H1 (cell line): ENCODE data around the gene NOL3. TPM values are rescaled to one million over a fixed set of nuclear protein-coding genes. Genes with fewer than 3 reads are reported as not detected.

Experiments
- CTCF ChIA-PET: fragments of 300-600 bp; sonication (Branson Sonifier 250); formaldehyde crosslinking; loops from one replicate; lab custom pipeline; 2021; ENCODE audit not compliant: partially characterized antibody; lab: Charles Lee
- POLR2A ChIA-PET: fragments of 300-600 bp; sonication (Branson Sonifier 250); formaldehyde crosslinking; loops from one replicate; lab custom pipeline; 2021; ENCODE audit warnings: inconsistent platforms; ENCODE audit not compliant: partially characterized antibody; lab: Charles Lee
- DNase-seq, 2 experiments: peaks; one replicate each; pipeline versions ENCODE4 v3.0.0 to v3.0.0-alpha.2; 2010 to 2022; ENCODE audit warnings: low spot score in 2 of 2, low read depth in 1 of 2, mixed read lengths in 1 of 2
- FAIRE-seq: peaks from 2 replicates; lab custom pipeline; 2011; peaks lifted over from hg19 to GRCh38; lab: Jason Lieb, UNC
- H2AFZ ChIP-seq: 2 replicates; pipeline ENCODE4 v1.8.1; 2012; ENCODE audit warnings: low read length, inconsistent platforms
- H2AK5ac ChIP-seq: 2 replicates; pipeline ENCODE4 v1.6.1; 2013; ENCODE audit warnings: low read depth, low read length
- H2BK120ac ChIP-seq: replicated peaks from 2 replicates; pipeline ENCODE3; 2013; ENCODE audit warnings: low read depth, low read length, inconsistent platforms
- H2BK12ac ChIP-seq: 2 replicates; pipeline ENCODE4 v1.6.1; 2013; ENCODE audit warnings: low read depth, low read length
- H2BK15ac ChIP-seq: 2 replicates; pipeline ENCODE4 v1.6.1; 2013; ENCODE audit warnings: low read length
- H2BK20ac ChIP-seq: 2 replicates; pipeline ENCODE4 v1.6.1; 2013; ENCODE audit warnings: low read length
- H2BK5ac ChIP-seq: 2 replicates; pipeline ENCODE4 v1.6.1; 2013; ENCODE audit warnings: low read depth, low read length
- H3K14ac ChIP-seq: 2 replicates; pipeline ENCODE4 v1.6.1; 2013; ENCODE audit warnings: inconsistent platforms; ENCODE audit not compliant: insufficient read length
- H3K18ac ChIP-seq: 2 replicates; pipeline ENCODE4 v1.6.1; 2013; ENCODE audit warnings: low read length; ENCODE audit errors: extremely low read depth
- H3K23ac ChIP-seq: 2 replicates; pipeline ENCODE4 v1.6.1; 2013; ENCODE audit warnings: inconsistent platforms; ENCODE audit not compliant: insufficient read length
- H3K23me2 ChIP-seq: 2 replicates; pipeline ENCODE4 v1.6.1; 2013; ENCODE audit warnings: low read depth, low read length
- H3K27ac ChIP-seq: 2 replicates; pipeline ENCODE4 v1.6.1; 2011; ENCODE audit warnings: low read depth, low read length, inconsistent platforms
- H3K27me3 ChIP-seq, 4 experiments: replicated peaks in 1 of 4; 1 replicate in 1 of 4; 2 replicates in 3 of 4; pipeline versions ENCODE4 v1.6.1 to v1.8.1; 2011 to 2013; ENCODE audit warnings: low read length in 3 of 4, mild to moderate bottlenecking in 3 of 4, inconsistent platforms in 2 of 4, mixed read lengths in 2 of 4, moderate library complexity in 1 of 4; ENCODE audit not compliant: control insufficient read depth in 3 of 4, insufficient read depth in 3 of 4; ENCODE audit errors: extremely low read depth in 1 of 4
- H3K36me3 ChIP-seq, 4 experiments: 2 replicates each; pipeline versions ENCODE4 v1.6.1 to v1.8.1; 2011 to 2013; ENCODE audit warnings: mild to moderate bottlenecking in 4 of 4, low read length in 3 of 4, moderate library complexity in 2 of 4, control low read depth in 1 of 4, inconsistent platforms in 1 of 4; ENCODE audit not compliant: insufficient read depth in 4 of 4, control insufficient read depth in 2 of 4
- H3K4ac ChIP-seq: replicated peaks from 2 replicates; pipeline ENCODE3; 2013; ENCODE audit warnings: low read length, low read depth, mixed read lengths, inconsistent platforms; ENCODE audit not compliant: insufficient read length
- H3K4me1 ChIP-seq, 4 experiments: replicated peaks in 1 of 4; 1 replicate in 1 of 4; 2 replicates in 3 of 4; pipeline versions ENCODE4 v1.6.1 to v1.8.1; 2011 to 2013; ENCODE audit warnings: low read length in 3 of 4, inconsistent platforms in 2 of 4, mixed read lengths in 1 of 4; ENCODE audit not compliant: insufficient read depth in 4 of 4, control insufficient read depth in 3 of 4
- H3K4me2 ChIP-seq, 2 experiments: 2 replicates each; pipeline versions ENCODE4 v1.6.1 to v1.8.1; 2011 to 2013; ENCODE audit warnings: low read depth in 2 of 2, low read length in 2 of 2, control low read depth in 1 of 2, inconsistent platforms in 1 of 2, mild to moderate bottlenecking in 1 of 2; ENCODE audit not compliant: insufficient read depth in 1 of 2
- H3K4me3 ChIP-seq, 4 experiments: fragments of 200-600, 300-600 bp in 1 of 4; sonication (generic), shearing (Covaris generic), sonication (Bioruptor Twin) in 1 of 4; 2 replicates each; pipeline versions ENCODE4 v1.5.1 to v1.8.1; 2011 to 2016; ENCODE audit warnings: low read length in 4 of 4, low read depth in 3 of 4, control low read depth in 2 of 4, inconsistent platforms in 2 of 4, mild to moderate bottlenecking in 2 of 4, mixed read lengths in 1 of 4, moderate library complexity in 1 of 4; ENCODE audit not compliant: insufficient read depth in 2 of 4; ENCODE audit errors: extremely low read depth in 1 of 4
- H3K56ac ChIP-seq: replicated peaks from 2 replicates; pipeline ENCODE3; 2013; ENCODE audit warnings: low read depth, mild to moderate bottlenecking, mixed read lengths, low read length, inconsistent platforms; ENCODE audit not compliant: insufficient read length
- H3K79me1 ChIP-seq: 2 replicates; pipeline ENCODE4 v1.6.1; 2013; ENCODE audit warnings: low read depth, low read length, control low read depth
- H3K79me2 ChIP-seq, 2 experiments: 2 replicates each; pipeline versions ENCODE4 v1.6.1 to v1.8.1; 2012 to 2013; ENCODE audit warnings: low read length in 2 of 2, mild to moderate bottlenecking in 2 of 2, inconsistent platforms in 1 of 2; ENCODE audit not compliant: insufficient read depth in 2 of 2, control insufficient read depth in 1 of 2
- H3K9ac ChIP-seq, 4 experiments: replicated peaks in 1 of 4; 1 replicate in 1 of 4; 2 replicates in 3 of 4; pipeline versions ENCODE4 v1.6.1 to v1.8.1; 2011 to 2013; ENCODE audit warnings: low read depth in 3 of 4, low read length in 3 of 4, control low read depth in 2 of 4, mild to moderate bottlenecking in 2 of 4, moderate library complexity in 2 of 4, inconsistent platforms in 1 of 4; ENCODE audit errors: extremely low read depth in 1 of 4
- H3K9me3 ChIP-seq, 2 experiments: 2 replicates each; pipeline versions ENCODE4 v1.6.1 to v1.8.1; 2012 to 2013; ENCODE audit warnings: mild to moderate bottlenecking in 2 of 2, moderate library complexity in 2 of 2, control low read depth in 1 of 2, inconsistent platforms in 1 of 2, low read depth in 1 of 2, low read length in 1 of 2, mixed read lengths in 1 of 2; ENCODE audit not compliant: insufficient read depth in 2 of 2
- H4K20me1 ChIP-seq, 2 experiments: replicated peaks in 1 of 2; 2 replicates each; pipeline versions ENCODE3 to v1.8.1; 2011 to 2013; ENCODE audit warnings: inconsistent platforms in 2 of 2, low read length in 2 of 2, mild to moderate bottlenecking in 1 of 2; ENCODE audit not compliant: insufficient read depth in 2 of 2, control insufficient read depth in 1 of 2
- H4K5ac ChIP-seq: 2 replicates; pipeline ENCODE4 v1.6.1; 2013; ENCODE audit warnings: low read length, low read depth, mixed read lengths, inconsistent platforms; ENCODE audit not compliant: insufficient read length
- H4K8ac ChIP-seq: 2 replicates; pipeline ENCODE4 v1.8.0; 2013; ENCODE audit warnings: mild to moderate bottlenecking, moderate library complexity, low read length, inconsistent platforms; ENCODE audit not compliant: insufficient read depth; ENCODE audit errors: extremely low read depth
- H4K91ac ChIP-seq: replicated peaks from 2 replicates; pipeline ENCODE3; 2013; ENCODE audit warnings: low read length, mixed read lengths, inconsistent platforms; ENCODE audit not compliant: insufficient read length
- BACH1 ChIP-seq: IDR thresholded peaks from 2 replicates; pipeline ENCODE4 v1.6.1; 2012; ENCODE audit warnings: low read length, improper control_type of control experiment
- BCL11A ChIP-seq, 2 experiments: IDR thresholded peaks; one replicate each; pipeline ENCODE4 v1.6.1; 2011; ENCODE audit warnings: low read depth in 2 of 2, low read length in 2 of 2, mild to moderate bottlenecking in 2 of 2
- BRCA1 ChIP-seq: IDR thresholded peaks from 2 replicates; pipeline ENCODE4 v1.6.1; 2012; ENCODE audit warnings: low read depth, low read length, improper control_type of control experiment
- CHD2 ChIP-seq: IDR thresholded peaks from 2 replicates; pipeline ENCODE4 v1.6.1; 2012; ENCODE audit warnings: low read length, improper control_type of control experiment
- EZH2 ChIP-seq: fragments of 200-600 bp; sonication (generic); IDR thresholded peaks from 2 replicates; pipeline ENCODE4 v1.7.1; 2012; ENCODE audit warnings: low read depth, mild to moderate bottlenecking, moderate library complexity, low read length, inconsistent platforms; ENCODE audit not compliant: severe bottlenecking
- HDAC2 ChIP-seq, 2 experiments: fragments of 300-600 bp in 1 of 2; sonication (generic) in 1 of 2; IDR thresholded peaks; 2 replicates each; pipeline ENCODE4 v1.6.1; 2011 to 2012; ENCODE audit warnings: low read depth in 2 of 2, low read length in 2 of 2, mild to moderate bottlenecking in 2 of 2, moderate library complexity in 2 of 2, borderline replicate concordance in 1 of 2, inconsistent platforms in 1 of 2
- JUND ChIP-seq: IDR thresholded peaks from 2 replicates; pipeline ENCODE4 v1.6.1; 2011; ENCODE audit warnings: mild to moderate bottlenecking, improper control_type of control experiment, low read length
- NRF1 ChIP-seq: IDR thresholded peaks from 2 replicates; pipeline ENCODE4 v1.6.1; 2011; ENCODE audit warnings: mild to moderate bottlenecking, low read depth, low read length, improper control_type of control experiment
- PHF8 ChIP-seq: fragments of 200-600 bp; sonication (generic); conservative IDR thresholded peaks from 2 replicates; pipeline ENCODE4 v1.7.1; 2012; ENCODE audit warnings: low read depth, mild to moderate bottlenecking, inconsistent platforms, low read length, moderate library complexity
- TAF7 ChIP-seq: optimal IDR thresholded peaks from 2 replicates; pipeline ENCODE3; 2011; ENCODE audit warnings: low read depth, mild to moderate bottlenecking, inconsistent platforms, low read length, moderate library complexity, borderline replicate concordance
- TCF12 ChIP-seq: IDR thresholded peaks from 2 replicates; pipeline ENCODE4 v1.6.1; 2011; ENCODE audit warnings: low read depth, mild to moderate bottlenecking, low read length
- YY1 ChIP-seq: IDR thresholded peaks from 2 replicates; pipeline ENCODE4 v1.6.1; 2011; ENCODE audit warnings: low read depth, mild to moderate bottlenecking, low read length
- WGBS, 2 experiments: shearing (Covaris generic) in 1 of 2; methylation state at CpG; one replicate each; pipeline versions ENCODE4 v1.1.6 to v1.1.7; 2013 to 2015; ENCODE audit warnings: low lambda C conversion rate in 2 of 2, mixed read lengths in 2 of 2, inconsistent platforms in 1 of 2, low coverage in 1 of 2, missing lambda C conversion rate in 1 of 2; ENCODE audit not compliant: insufficient replicate concordance in 2 of 2, insufficient coverage in 1 of 2, insufficient read length in 1 of 2; ENCODE audit errors: extremely low coverage in 1 of 2, missing lambda C conversion rate in 1 of 2; 5-methylcytosine and 5-hydroxymethylcytosine counted together
- polyA plus RNA-seq, 7 experiments: library from polyadenylated mRNA; depleted of rRNA in 3 of 7; stranded (reverse) in 5 of 7; unstranded in 2 of 7; fragments of >200 nt in 5 of 7; fragments of 200-250 nt in 2 of 7; gene quantifications; 1 replicate in 5 of 7; 2 replicates in 1 of 7; 4 replicates in 1 of 7; pipeline versions ENCODE4 v1.2.1 to v1.2.3, GENCODE V29; 2011 to 2013; ENCODE audit warnings: missing spikeins in 2 of 7, mixed read lengths in 2 of 7
- total RNA-seq: library from RNA; stranded (reverse); fragmentation: NEBNext Ultra II Directional; extraction: Animal tissue kit (Norgen Biotek cat#: 25700); gene quantifications from 2 replicates; pipeline ENCODE4 v1.2.1, GENCODE V29; 2021

Gene NOL3
- total and polyA plus RNA-seq, 2 of the 8 experiments (the other 6 are each of a cell fraction or from before 2014, with no cell fraction given) = 2.2 to 4.6 TPM

DNA sequence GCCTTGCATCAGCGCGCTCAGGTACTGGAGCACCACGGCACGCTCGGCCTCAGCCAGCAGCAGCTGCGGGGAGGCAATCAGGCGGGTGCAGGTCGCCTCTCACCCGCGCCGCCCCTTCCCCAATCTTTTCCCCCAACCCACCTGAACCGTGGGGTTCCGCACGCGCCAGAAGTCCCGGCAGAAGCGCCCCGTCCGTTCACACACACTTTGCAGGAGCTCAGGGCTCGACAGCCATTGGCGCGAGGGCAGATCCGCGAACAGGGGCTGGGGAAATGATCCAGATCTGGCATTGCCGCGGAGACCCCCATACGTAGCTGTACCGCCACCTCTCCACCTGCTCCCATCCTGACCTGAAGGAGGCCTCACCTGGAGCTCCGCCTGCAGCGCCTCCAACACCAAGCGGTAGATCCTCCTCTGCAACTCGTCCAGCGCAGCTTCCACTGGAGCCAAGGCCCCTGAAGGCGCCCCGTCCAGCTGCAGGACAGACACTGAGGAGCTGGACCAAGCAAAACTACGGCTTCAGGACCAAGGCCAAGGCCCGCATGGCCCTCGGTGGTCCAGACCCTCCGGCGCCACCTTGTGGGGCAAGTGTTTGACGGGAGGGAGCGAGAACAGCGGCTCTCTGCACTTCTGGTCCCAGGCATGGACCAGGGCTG is 14.8 kb downstream of the NOL3 start:
- ChIA-PET POLR2A (interaction anchor here (0.6 to 4.0 kb wide), 13 partner anchors 11 to 251 kb away, joined by 3 to 19 read pairs (median 4); partner anchors contain the start of genes HSF4 and NOL3), CTCF (interaction anchor here (0.5 to 9.3 kb wide), 34 partner anchors 9 to 458 kb away, joined by 3 to 151 read pairs (median 4); partner anchors contain the start of genes B3GNT9, CES3, ELMO3 and FBXL8)
- TF ChIP-seq EZH2 = peak; percentile 64
- peak; percentile 67; the same call in 1 of the 2 replicates for TF ChIP-seq CHD2
- no peak for TF ChIP-seq BACH1
- peak; percentile 67 for TF ChIP-seq YY1
- TF ChIP-seq HDAC2 (IDR thresholded peaks at IDR 0.05; ENCODE audit: borderline replicate concordance in 1 of 2, low read depth in 2 of 2, low read length in 2 of 2) = peak; percentile 78 to 92; a peak in 3 of 4 replicates
- TF ChIP-seq PHF8 = no peak
- TF ChIP-seq NRF1 = no peak
- peak; percentile 47; the same call in 1 of the 2 replicates for TF ChIP-seq TCF12
- no peak for TF ChIP-seq BCL11A (IDR thresholded peaks at IDR 0.05; ENCODE audit: low read depth in 2 of 2, low read length in 2 of 2)
- peak; percentile 47 for TF ChIP-seq TAF7
- no peak for TF ChIP-seq JUND
- no peak for TF ChIP-seq BRCA1

More for the DNA sequence above, 14.8 kb downstream of the NOL3 start:
- no peak overlapping the region for H3K23ac ChIP-seq
- no peaks in the 10 kb centered on the region; a peak in 1 of 8 replicates for H3K36me3 ChIP-seq
- H3K4ac ChIP-seq = no peak overlapping the region
- no peak overlapping the region for H3K27ac ChIP-seq
- H4K20me1 ChIP-seq = peaks cover 2 to 20% of the 10 kb centered on the region in 2 experiments
- H3K18ac ChIP-seq = no peak overlapping the region
- H3K4me1 ChIP-seq = peaks cover 0 to 17% (median 10%) of the 10 kb centered on the region in 4 experiments; a peak in 5 of 7 replicates
- 0 out of 2 replicates have a peak overlapping the region, but pooled peaks have one; percentile 89 for H4K8ac ChIP-seq
- H3K4me2 ChIP-seq = peak overlapping the region; percentile 67 to 92
- no peak overlapping the region; the same call in 1 of the 2 replicates for H2BK5ac ChIP-seq
- H3K79me2 ChIP-seq = peaks cover 0 to 5% of the 10 kb centered on the region in 2 experiments; a peak in 1 of 4 replicates
- peaks cover 8 to 32% (median 19%) of the 10 kb centered on the region in 4 experiments for H3K27me3 ChIP-seq
- no peak overlapping the region for H2BK15ac ChIP-seq
- peak overlapping the region in 3 of 4 experiments; percentile 84 to 90 (median 86); a peak in 3 of 8 replicates for H3K4me3 ChIP-seq
- H2BK120ac ChIP-seq = no peak overlapping the region
- H3K9me3 ChIP-seq = no peaks in the 10 kb centered on the region
- H2BK20ac ChIP-seq = no peak overlapping the region
- H2AK5ac ChIP-seq = no peak overlapping the region
- no peak overlapping the region for H2AFZ ChIP-seq
- no peak overlapping the region for H4K5ac ChIP-seq
- H3K23me2 ChIP-seq = peaks cover 13% of the 10 kb centered on the region; the same call in 1 of the 2 replicates
- DNase-seq (peak; percentile 77 to 97), FAIRE-seq (peak; percentile 72)
- 10% methylated on average over 31 of the region's 43 CpGs; no CpG with 5 or more reads in 1 of the 2 experiments for WGBS, 2 experiments
- H4K91ac ChIP-seq = no peak overlapping the region
- H3K9ac ChIP-seq = no peak overlapping the region
- H2BK12ac ChIP-seq = no peak overlapping the region
- no peak overlapping the region for H3K56ac ChIP-seq
- no peak overlapping the region for H3K14ac ChIP-seq
- no peaks in the 10 kb centered on the region for H3K79me1 ChIP-seq
